HG02973 (cell line): ENCODE data around the gene PTPN20.

Source experiments
- ATAC-seq: cut with Tn5 transposase; IDR thresholded peaks from one replicate; pipeline ENCODE4 v1.9.1; 2021; ENCODE audit warnings: moderate library complexity; ENCODE audit not compliant: unreplicated experiment

The PTPN20 gene

DNA sequence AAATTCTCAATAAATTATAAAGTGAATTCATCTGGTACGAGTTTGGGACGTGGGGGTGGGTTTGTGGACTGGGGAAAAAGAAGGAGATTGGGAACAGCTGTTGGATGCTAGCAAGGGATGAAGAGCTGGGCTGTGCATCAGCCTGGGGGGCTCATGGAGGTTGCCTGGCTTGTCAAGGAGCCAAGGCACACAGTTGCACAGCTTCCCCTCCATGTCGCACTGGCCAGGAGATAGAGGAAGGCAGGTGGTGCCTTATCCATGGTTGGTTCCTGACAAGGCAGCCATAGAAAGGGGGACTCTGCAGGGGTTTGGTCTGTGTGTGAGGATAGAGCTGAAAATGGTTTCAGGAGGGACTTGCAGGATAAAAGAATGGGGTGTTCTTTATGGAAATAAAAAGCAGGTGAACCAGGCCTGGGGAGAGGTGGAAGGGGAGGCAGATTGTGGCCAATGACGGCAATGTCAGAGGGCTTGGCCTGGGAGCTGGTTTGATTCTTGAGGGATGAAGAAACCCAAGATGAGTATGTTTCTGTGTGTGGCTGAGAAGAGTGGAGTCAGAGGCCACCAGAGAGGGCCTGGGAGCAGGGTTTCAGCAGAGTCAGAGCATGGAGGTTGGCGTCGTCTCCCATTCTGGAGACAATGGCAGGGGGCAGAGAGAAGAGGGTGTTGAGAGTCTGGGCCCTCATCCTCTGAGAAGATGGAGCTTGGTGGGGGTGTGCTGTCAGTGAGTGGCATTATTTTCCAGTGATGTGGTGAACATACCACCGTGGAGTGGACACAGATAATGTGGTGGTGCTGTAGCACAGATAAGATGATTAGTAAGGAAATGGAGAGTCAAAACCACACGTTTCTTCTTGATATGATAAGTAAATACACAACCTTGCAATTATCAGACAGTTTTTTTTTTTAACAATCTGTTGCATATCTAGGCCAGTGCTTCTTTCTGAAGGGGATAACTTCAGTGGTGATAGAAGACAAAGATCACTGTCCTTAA, 108.2 kb downstream of the PTPN20 start:
- ATAC-seq: no peak

- ATAC-seq: no peak
Measured at GRCh38 chr10:47020471-47020870, 109.2 kb downstream of the PTPN20 start.

DNA sequence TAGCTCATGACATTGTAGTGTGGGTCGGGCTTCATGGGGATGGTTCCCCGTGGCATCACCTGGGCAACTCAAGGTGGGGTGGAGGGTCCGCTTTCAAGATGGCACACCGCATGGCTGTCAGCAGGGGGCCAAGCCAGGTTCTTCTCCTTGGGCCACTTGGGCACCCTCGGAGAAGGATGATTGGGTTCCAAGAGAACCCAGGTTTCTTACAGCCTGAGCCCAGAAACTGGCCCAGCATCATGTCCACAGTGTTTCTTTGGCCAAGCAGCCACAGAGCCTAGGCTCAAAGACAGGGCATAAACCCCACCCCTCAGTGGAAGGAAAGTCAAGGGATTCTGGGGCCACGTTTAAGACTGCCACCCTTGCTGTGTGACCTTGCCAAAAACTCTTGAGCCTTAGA, 110.6 kb downstream of the PTPN20 start:
- no peak for ATAC-seq

DNA sequence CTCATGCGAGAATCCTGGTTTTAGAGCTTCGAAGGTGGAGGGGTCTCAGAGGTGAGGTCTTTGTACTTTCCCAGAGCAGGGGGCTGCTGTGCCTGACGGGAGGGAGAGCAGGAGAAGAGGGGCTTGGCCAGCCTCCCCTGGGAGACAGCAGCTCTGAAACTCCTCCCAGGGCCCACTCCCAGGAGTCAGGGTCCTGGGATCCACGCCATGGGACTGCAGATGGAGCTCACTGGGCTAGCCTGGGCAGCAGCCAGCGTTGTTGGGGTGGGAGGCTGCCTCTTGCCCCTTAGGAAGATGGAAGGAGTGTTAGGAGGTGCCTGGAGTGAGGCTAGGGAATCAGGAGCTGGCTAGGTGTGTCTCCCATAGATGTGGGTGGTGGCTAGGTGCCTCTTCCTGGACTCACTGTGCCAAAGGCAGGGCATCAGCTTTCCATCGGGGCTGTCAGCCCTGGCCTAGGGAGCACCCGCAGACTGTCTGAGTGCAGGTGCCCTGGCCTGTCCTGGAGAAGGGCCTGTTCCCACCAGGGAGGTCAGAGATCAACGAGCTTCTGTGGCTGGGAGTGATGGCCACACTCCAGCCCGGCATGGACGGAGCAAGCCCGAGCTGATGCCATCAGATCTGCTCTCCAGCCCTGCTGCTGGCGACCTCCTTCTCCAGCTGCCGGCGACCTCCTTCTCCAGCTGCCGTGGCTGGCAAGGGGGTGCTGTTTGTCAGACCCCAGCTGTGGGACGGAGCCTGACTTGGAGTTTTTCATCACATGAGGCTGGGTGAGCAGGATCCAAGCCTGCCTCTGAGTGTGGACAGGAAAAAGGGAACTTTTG, 111.3 kb downstream of the PTPN20 start:
- no peak for ATAC-seq

DNA sequence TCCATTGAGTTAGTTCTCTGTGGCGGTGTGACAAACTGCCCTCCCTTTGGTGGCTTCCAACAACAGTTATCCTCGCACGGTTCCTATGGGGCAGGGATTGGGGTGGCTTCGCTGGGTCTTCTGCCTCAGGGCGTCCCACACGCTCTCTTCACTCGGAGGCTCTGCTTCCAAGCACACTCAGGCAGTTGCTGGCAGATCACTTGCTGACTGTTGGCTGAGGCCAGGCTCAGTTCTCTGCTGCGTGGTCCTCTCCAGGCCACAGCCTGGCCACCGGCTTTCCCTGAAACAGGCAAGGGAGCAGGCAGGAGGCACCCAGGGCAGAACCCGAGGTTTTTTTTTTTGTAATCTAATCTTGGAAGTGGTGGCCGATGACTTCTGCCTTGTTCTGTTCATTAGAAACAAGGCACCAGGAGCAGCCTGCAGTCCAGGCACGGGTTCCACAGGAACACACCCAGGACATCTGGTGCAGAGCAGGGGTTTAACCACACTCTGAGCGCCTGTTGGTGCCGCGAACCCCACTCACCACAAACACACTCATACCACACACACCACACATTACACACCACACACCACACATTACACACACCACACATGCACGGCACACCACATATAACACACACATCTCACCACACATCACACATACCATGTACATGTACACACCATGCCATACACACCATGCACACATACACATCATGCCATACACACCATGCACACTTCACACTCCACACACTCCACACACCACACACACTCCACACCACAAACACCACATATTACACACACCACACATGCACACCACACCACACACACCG, 112.2 kb downstream of the PTPN20 start:
- no peak for ATAC-seq

DNA sequence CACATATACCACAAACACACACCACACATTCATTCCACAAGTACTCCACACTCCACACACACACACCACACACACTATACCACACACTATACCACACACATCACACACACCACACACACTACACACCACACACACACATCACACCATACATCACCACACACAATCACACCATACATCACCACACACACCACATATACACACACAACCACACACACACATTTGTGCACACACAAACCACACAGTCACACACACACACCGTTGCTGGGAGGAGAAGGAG, 112.8 kb downstream of the PTPN20 start:
- no peak for ATAC-seq

DNA sequence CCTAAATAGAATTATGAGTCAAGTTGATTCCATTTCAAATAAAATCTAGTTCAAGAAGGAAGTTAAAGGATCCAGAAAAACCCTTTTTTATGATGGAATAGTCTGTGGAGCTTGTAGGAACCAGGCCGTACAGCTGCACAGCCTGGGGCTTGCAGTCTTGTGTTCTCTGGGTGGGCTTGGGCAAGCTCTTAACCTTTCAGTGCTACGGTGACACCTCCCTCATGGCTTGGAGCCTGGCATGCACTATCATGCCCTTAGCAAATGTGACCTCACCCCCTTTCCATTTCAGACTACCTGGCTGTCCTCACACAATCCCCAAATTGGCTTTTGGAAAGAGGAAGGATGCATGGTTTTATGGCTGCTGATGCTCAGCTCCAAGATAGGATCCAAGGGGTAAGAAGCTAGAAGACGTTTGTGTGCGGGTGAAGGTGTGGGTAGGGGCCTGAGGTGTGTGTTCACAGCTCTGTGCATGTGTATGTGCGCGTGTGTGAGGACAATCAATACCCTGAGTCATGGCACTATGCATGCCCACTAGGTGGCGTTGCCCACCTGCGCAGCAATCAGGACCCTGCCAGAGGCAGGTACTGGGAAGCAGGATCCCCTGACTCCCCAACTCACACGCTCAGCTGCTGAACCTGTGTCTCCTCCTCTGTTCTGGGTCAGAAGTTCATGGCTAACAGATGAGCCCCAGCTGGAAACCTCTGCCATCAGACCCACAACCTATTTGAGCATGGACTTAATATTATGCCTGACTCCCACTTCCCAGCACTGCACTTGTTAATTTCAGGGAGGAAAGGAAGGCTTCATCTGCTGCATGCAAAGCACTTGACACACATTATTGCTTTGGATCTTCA, 113.4 kb downstream of the PTPN20 start:
- ATAC-seq: no peak

DNA sequence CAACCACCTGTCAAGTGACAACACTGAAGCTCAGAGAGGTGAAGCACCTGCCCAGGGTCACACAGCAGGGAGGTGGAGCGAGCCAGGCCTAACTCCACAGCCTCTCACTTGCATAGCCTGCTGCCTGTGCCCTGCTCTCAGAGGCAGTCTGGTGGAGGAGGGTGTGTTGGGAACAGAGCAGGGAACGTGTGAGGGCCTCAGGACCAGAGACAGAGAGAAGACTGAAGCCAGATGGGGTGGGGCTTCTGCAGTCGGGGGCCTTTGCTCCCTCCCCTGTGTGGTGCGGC, 114.0 kb downstream of the PTPN20 start:
- no peak for ATAC-seq

DNA sequence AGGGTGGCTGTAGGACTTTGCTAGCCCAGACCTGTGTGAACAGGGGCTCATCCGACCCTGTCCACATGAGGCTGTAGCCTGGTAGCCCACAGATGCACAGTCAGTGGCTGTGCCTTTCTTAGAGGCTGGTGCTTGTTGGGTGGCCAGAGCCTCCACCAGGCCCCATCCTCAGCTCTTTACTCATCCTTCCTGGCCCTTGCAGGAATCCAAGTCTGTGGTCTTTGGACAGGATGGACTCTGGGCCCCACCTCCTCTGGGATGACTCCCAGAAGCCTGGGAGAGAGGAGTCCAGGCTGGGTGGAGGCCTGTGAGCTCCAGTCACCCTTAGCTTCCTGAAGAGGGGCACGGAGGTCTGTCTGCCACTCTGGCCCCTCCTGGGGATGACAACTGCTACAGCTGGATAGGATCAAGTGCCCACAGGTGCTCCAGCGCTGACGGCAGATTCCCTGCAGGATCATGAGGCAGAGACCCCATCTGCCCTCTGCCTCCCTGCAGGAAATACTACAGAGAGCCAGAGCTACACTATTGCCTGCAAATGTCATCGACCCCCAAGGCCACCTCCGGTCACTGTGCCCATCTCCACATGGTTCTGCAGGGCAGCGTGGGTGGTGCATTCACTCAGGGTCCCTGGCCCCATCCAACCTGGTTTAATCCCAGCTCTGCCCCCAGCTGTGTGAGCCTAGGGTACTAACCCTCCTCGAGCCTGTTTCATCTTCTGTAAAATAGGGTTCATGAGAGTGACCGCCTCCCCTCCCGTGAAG, 114.5 kb downstream of the PTPN20 start:
- no peak for ATAC-seq

GRCh38 chr10:47026301-47027107, 115.3 kb downstream of the PTPN20 start:
- ATAC-seq: no peak

DNA sequence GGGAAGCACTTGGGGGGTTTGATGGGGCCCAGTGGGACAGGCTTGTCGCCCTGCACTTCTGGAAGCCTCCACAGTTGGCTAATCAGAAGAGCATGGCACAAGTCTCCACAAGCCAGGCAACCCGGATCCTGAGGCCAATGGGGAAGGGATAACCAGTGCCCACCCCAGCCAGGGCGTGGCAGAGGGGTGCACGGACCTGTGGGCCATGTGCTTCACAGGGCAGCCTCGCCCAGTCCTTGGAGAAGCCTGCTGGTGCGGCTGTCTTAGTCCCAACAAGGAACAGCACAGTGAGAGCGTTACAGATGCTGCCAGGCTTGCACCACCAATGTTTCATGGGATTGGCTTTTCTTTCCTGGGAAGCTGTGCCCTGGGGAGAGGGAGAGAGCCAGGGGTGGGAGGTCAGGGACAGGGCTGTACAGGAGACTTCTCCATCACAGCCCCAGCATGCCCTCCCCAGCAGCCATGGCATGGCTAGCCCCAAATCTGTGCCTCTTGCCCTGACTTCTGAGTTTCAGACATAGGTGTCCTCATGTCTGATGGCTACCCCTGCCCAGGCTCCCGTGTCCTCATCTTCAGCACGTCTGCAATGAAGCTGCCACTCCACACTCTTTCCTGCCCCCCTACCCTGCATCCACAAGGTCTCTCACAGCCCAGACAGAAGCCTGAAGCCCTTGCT, 116.0 kb downstream of the PTPN20 start:
- ATAC-seq: no peak

GRCh38 chr10:47027784-47028260, 116.6 kb downstream of the PTPN20 start:
- no peak for ATAC-seq

- ATAC-seq: no peak
Measured at GRCh38 chr10:47028466-47028865, 117.2 kb downstream of the PTPN20 start.

GRCh38 chr10:47029181-47030009, 118.2 kb downstream of the PTPN20 start:
- no peak for ATAC-seq

DNA sequence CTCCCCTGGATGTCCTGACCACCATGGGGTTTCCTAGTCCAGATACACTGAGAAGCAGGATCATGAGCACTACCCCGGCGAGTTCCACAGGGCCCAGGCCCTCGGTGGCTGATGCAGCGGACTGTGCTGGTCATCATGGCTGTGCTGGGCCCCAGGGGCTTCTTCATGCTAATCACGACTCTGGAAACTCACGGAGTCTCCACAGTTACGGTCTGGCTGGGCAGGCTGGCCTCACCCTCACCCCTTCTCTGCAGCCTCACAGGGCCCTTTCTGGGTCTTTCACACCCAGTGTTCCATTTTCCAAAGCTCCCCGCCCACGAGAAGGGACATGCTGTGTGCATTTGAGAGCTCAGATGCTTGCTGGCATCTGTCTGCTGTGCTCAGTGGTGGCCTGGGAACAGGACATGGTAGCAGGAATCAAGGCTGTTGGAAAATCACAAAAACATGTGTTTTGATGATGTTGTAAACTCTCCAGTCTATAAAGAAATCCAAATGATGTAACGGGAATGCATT, 119.0 kb downstream of the PTPN20 start:
- no peak for ATAC-seq

DNA sequence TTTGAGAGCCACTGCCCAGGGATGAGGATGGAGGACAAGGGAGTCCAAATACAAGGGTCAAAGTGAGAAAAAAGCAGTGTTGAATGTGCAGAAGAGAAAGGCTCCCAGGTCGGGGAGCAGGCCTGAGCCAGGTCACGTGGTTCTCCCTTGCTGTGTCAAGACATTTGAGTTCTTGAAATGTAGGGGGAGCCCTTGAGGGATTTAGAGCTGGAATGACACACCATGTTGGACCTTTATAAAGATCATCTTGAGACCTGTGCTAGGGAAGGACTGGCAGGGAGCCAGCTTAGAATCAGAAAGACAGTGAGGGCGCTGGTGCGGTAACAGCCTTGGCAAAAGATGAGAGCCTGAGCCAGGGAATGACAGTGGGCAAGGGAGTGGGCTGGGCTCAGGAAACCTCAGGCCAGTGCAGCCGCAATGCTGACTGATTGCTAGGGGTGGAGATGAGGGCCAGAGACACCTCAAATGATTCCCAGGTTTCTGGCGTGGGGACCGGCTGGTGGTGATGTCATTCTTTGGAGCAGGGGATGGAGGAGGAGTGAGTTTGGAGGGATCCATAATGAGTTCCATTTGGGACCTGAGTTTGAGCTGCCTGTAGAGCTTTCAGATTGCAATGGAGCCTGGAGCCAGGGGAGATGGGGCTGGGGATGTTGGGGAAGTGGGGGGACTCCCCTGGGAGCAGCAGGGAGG, 120.1 kb downstream of the PTPN20 start:
- ATAC-seq: no peak
